Gastrocnemius medialis (tissue), 4 donors: Measurements from ENCODE around the gene ZNF547. TPM values are rescaled to one million over a fixed set of nuclear protein-coding genes. Genes with fewer than 3 reads are reported as not detected.
A peak's percentile ranks its signal among the peaks of the same experiment; 100 is the strongest.

ENCODE experiments used
- ATAC-seq, 2 donors: fragments of 150-250 bp; one replicate each; pipeline ENCODE4 v1.9.1; 2016
- DNase-seq, 2 donors: peaks; one replicate each; pipeline ENCODE4 v3.0.0-alpha.2; 2019
- H3K27ac ChIP-seq, 4 donors: fragments of 200-600 bp; sonication (generic); 1 replicate in 1 of 4; 2 replicates in 3 of 4; pipeline ENCODE4 v1.5.1; 2016 to 2018; ENCODE audit warnings: mild to moderate bottlenecking in 2 of 4, moderate library complexity in 1 of 4
- H3K27me3 ChIP-seq, 3 donors: fragments of 200-600 bp; sonication (generic) in 2 of 3; 1 replicate in 1 of 3; 2 replicates in 2 of 3; pipeline versions ENCODE4 v1.5.1 to v1.6.0; 2016 to 2019; ENCODE audit warnings: mild to moderate bottlenecking in 1 of 3, moderate library complexity in 1 of 3
- H3K36me3 ChIP-seq, 2 donors: fragments of 200-600 bp; sonication (generic) in 1 of 2; one replicate each; pipeline ENCODE4 v1.5.1; 2017 to 2018
- H3K4me1 ChIP-seq, 2 donors: fragments of 200-600 bp; sonication (generic) in 1 of 2; one replicate each; pipeline ENCODE4 v1.5.1; 2016 to 2017; ENCODE audit warnings: mild to moderate bottlenecking in 2 of 2
- H3K4me3 ChIP-seq, 4 donors: fragments of 200-600 bp; sonication (generic) in 3 of 4; 1 replicate in 1 of 4; 2 replicates in 3 of 4; pipeline ENCODE4 v1.5.1; 2016 to 2019; ENCODE audit warnings: mild to moderate bottlenecking in 2 of 4
- H3K9me3 ChIP-seq, 3 donors: fragments of 200-600 bp; sonication (generic) in 2 of 3; 1 replicate in 1 of 3; 2 replicates in 2 of 3; pipeline ENCODE4 v1.5.1; 2016 to 2019
- POLR2A ChIP-seq, 2 donors: fragments of 450-650 bp; IDR thresholded peaks; one replicate each; pipeline ENCODE4 v1.6.1; 2017; ENCODE audit warnings: antibody characterized with exemption in 2 of 2, mild to moderate bottlenecking in 2 of 2, moderate library complexity in 2 of 2
- in situ Hi-C, 4 donors: fragments of 200-750 bp; cut with MboI; loops; one replicate each; pipeline versions ENCODE4 v1.15.0 to v1.8.0; 2017; ENCODE audit warnings: low sequenced_read_pairs in 4 of 4
- intact Hi-C: fragments of 100-400 bp; cut with DNase I; formaldehyde crosslinking; loops from one replicate; pipeline ENCODE4 v1.15.1; 2023; ENCODE audit warnings: low total_unique reads
- total RNA-seq, 4 donors: library from RNA; depleted of rRNA; stranded (reverse); fragments of >200 nt; gene quantifications; one replicate each; pipeline versions ENCODE4 v1.1.0 to v1.2.3, GENCODE V29; 2016
- TF ChIP-seq, protein P1 (sequence below), 5 experiments: fragments of 450-650 bp in 3 of 5; fragments of 200-600 bp in 2 of 5; sonication (generic) in 2 of 5; IDR thresholded peaks in 4 of 5; conservative IDR thresholded peaks in 1 of 5; 1 replicate in 4 of 5; 2 replicates in 1 of 5; pipeline ENCODE4 v1.5.1; 2016 to 2019; ENCODE audit warnings: antibody characterized with exemption in 5 of 5, mild to moderate bottlenecking in 3 of 5, moderate library complexity in 3 of 5

ZNF547 gene
- total RNA-seq: 1 to 10 TPM in 3 of 4 donors, under 1 TPM in 1; 0.58 to 4.4 (median 2.6) TPM

GRCh38 chr19:57362997-57363687 is at the start of gene ZNF547, which contains the start of gene TRAPPC2B:
ZNF547 (plus strand) TSS chr19:57363551; CDS start chr19:57368556, 5,005 bp downstream.
TRAPPC2B (plus strand) TSS chr19:57363551; CDS start chr19:57364834, 1,283 bp downstream.
- TF ChIP-seq, protein P1, sequence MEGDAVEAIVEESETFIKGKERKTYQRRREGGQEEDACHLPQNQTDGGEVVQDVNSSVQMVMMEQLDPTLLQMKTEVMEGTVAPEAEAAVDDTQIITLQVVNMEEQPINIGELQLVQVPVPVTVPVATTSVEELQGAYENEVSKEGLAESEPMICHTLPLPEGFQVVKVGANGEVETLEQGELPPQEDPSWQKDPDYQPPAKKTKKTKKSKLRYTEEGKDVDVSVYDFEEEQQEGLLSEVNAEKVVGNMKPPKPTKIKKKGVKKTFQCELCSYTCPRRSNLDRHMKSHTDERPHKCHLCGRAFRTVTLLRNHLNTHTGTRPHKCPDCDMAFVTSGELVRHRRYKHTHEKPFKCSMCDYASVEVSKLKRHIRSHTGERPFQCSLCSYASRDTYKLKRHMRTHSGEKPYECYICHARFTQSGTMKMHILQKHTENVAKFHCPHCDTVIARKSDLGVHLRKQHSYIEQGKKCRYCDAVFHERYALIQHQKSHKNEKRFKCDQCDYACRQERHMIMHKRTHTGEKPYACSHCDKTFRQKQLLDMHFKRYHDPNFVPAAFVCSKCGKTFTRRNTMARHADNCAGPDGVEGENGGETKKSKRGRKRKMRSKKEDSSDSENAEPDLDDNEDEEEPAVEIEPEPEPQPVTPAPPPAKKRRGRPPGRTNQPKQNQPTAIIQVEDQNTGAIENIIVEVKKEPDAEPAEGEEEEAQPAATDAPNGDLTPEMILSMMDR (IDR thresholded peaks at IDR 0.05 in 4 of 5, conservative IDR thresholded peaks at IDR 0.05 in 1 of 5): peak in 1 of 5 experiments; percentile 15
- peak; percentile 80 to 81 for TF ChIP-seq POLR2A (IDR thresholded peaks at IDR 0.05)
- Histone ChIP-seq H3K27ac (peak within 1 kb of the TSS; percentile 91 to 98 (median 97)), H3K27me3 (no peaks in the 10 kb centered on the region), H3K4me1 (peaks cover 16 to 37% of the 10 kb centered on the region in 2 donors), H3K9me3 (no peaks in the 10 kb centered on the region), H3K4me3 (peak within 1 kb of the TSS; percentile 68 to 93 (median 80)), H3K36me3 (peaks cover 2 to 15% of the 10 kb centered on the region in 2 donors)
- ATAC-seq (peak; percentile 94), DNase-seq (peak; percentile 99 to 100)
- in situ Hi-C loops (no loop called here), intact Hi-C loops (loop anchor here (1.0 to 5.0 kb wide), 7 partner anchors 12 to 171 kb away; partner anchors contain the start of genes ZNF17, ZNF264, ZNF304 and ZNF460)

DNA sequence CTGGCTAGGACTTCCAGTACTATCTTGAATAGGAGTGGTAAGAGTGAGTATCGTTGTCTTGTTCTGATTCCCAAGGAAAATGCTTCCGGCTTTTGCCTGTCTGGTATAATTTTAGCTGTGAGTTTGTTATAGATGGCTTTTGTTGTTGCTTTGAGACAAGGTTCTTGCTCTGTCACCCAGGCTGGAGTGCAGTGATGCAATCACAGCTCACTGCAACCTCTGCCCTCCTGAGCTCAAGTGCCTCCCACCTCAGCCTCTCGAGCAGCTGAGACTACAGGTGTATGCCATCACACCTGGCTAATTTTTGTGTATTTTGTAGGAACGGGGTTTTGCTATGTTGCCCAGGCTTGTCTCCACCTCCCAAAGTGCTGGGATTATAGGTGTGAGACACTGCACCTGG is 49.2 kb upstream of the ZNF547 start:
- in situ Hi-C loops (no loop called here), intact Hi-C loops (no loop called here)
- Histone ChIP-seq H3K27me3 (no peaks in the 10 kb centered on the region), H3K27ac (no peak overlapping the region), H3K9me3 (no peaks in the 10 kb centered on the region), H3K4me1 (no peaks in the 10 kb centered on the region), H3K4me3 (no peak overlapping the region), H3K36me3 (no peaks in the 10 kb centered on the region)
- TF ChIP-seq, protein P1 (IDR thresholded peaks at IDR 0.05 in 4 of 5, conservative IDR thresholded peaks at IDR 0.05 in 1 of 5): no peak
- TF ChIP-seq POLR2A (IDR thresholded peaks at IDR 0.05): no peak
- no peak for DNase-seq
- no peak for ATAC-seq

DNA sequence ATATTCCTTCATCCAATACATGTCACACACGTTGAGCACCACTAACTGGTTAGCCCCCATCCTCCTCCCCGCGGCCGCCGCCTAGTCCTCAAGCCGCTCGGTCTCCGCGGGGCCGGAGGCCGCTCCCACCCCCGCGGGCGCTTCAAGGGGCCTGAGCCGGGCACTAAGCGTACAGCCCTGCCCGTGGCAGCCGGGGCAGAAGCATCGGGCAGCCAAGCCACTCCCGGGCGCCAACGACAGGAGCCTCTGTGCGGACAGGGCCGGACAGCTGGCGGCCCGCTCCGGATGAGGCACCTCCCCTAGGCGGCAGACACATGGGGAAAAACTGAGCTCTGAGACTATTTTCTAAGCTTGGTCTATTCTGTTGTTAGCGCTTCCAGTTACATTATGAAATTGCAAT is 45.8 kb upstream of the ZNF547 start:
- peak in 1 of 2 donors; percentile 21 for ATAC-seq
- in situ Hi-C loops (no loop called here), intact Hi-C loops (loop anchor here (2.0 kb wide), 1 partner anchor 15 kb away; no protein-coding TSS in a partner anchor)
- H3K9me3 ChIP-seq: no peaks in the 10 kb centered on the region
- peaks cover 15 to 19% of the 10 kb centered on the region in 2 donors for H3K4me1 ChIP-seq
- DNase-seq: peak in 1 of 2 donors; percentile 38
- H3K27me3 ChIP-seq: no peaks in the 10 kb centered on the region
- H3K36me3 ChIP-seq: no peaks in the 10 kb centered on the region
- H3K27ac ChIP-seq: peak overlapping the region; percentile 33 to 71 (median 50)
- TF ChIP-seq POLR2A (IDR thresholded peaks at IDR 0.05): no peak
- TF ChIP-seq, protein P1 (IDR thresholded peaks at IDR 0.05 in 4 of 5, conservative IDR thresholded peaks at IDR 0.05 in 1 of 5): no peak
- H3K4me3 ChIP-seq: peak overlapping the region; percentile 34 to 47 (median 44)

DNA sequence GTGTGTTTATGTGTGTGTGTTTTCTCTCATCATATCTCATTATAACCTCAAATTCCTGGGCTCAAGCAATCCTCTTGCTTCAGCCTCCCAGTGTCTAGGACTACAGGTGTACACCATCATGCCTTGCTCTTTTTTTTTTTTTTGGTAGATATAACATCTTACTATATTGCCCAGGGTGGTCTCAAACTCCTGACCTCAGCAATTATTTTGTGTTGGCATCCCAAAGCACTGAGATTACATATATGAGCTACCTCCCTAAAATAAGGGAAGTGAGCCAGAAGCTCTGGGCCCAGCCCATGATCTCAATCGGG is 43.5 kb upstream of the ZNF547 start:
- peak overlapping the region; percentile 65 to 99 (median 91) for H3K4me3 ChIP-seq
- ATAC-seq (peak; percentile 38 to 43), DNase-seq (no peak)
- H3K4me1 ChIP-seq: peaks cover 18 to 19% of the 10 kb centered on the region in 2 donors
- H3K36me3 ChIP-seq: peaks cover 0 to 20% of the 10 kb centered on the region in 2 donors
- no peaks in the 10 kb centered on the region for H3K9me3 ChIP-seq
- no peaks in the 10 kb centered on the region for H3K27me3 ChIP-seq
- TF ChIP-seq, protein P1 (IDR thresholded peaks at IDR 0.05 in 4 of 5, conservative IDR thresholded peaks at IDR 0.05 in 1 of 5): no peak
- TF ChIP-seq POLR2A (IDR thresholded peaks at IDR 0.05): no peak
- in situ Hi-C loops: no loop called here
- intact Hi-C loops: loop anchor here (1.0 to 2.0 kb wide), 4 partner anchors 19 to 69 kb away; partner anchors contain the start of genes TRAPPC2B, ZNF460, ZNF547 and ZNF548
- H3K27ac ChIP-seq: peak overlapping the region; percentile 87 to 98 (median 91)
